GM06990 (cell line): ENCODE results near the gene B2M.
"Not testable (repeated sequence)": the region's sequence is repeated elsewhere in the genome, so short reads cannot be mapped to it uniquely, and the experiment has no call there.

Experiments used
- DNase-seq: peaks from one replicate; pipeline ENCODE4 v3.0.0-alpha.2; 2011; ENCODE audit not compliant: insufficient read length; ENCODE audit errors: extremely low read depth
- H3K27me3 ChIP-seq: replicated peaks from 2 replicates; pipeline ENCODE4 v1.6.0; 2011; ENCODE audit warnings: low read length; ENCODE audit not compliant: control insufficient read depth, insufficient read depth
- H3K36me3 ChIP-seq: 2 replicates; pipeline ENCODE4 v1.5.1; 2011; ENCODE audit warnings: low read length; ENCODE audit not compliant: control insufficient read depth, insufficient read depth
- H3K4me3 ChIP-seq: replicated peaks from 2 replicates; pipeline ENCODE4 v1.5.1; 2011; ENCODE audit warnings: low read depth, mild to moderate bottlenecking, control low read depth, low read length
- CTCF ChIP-seq: IDR thresholded peaks from 2 replicates; pipeline ENCODE4 v1.5.1; 2011; ENCODE audit warnings: low read length, control low read depth, mild to moderate bottlenecking, inconsistent platforms; ENCODE audit not compliant: insufficient read depth, poor library complexity, severe bottlenecking

The B2M gene

GRCh38 chr15:44694416-44694815 is 16.9 kb upstream of the B2M start:
- no peak for TF ChIP-seq CTCF
- DNase-seq: no peak
- no peak overlapping the region for H3K4me3 ChIP-seq
- H3K36me3 ChIP-seq: no peaks in the 10 kb centered on the region; the same call in 1 of the 2 replicates
- H3K27me3 ChIP-seq: no peaks in the 10 kb centered on the region

- Histone ChIP-seq H3K4me3 (no peak overlapping the region), H3K27me3 (no peaks in the 10 kb centered on the region), H3K36me3 (no peaks in the 10 kb centered on the region; the same call in 1 of the 2 replicates)
- DNase-seq: no peak
- no peak for TF ChIP-seq CTCF
Measured at GRCh38 chr15:44695294-44695693, 16.0 kb upstream of the B2M start.

GRCh38 chr15:44697014-44697413 is 14.3 kb upstream of the B2M start:
- no peak overlapping the region for H3K4me3 ChIP-seq
- TF ChIP-seq CTCF: no peak
- DNase-seq: no peak
- H3K36me3 ChIP-seq: no peaks in the 10 kb centered on the region; the same call in 1 of the 2 replicates
- H3K27me3 ChIP-seq: no peaks in the 10 kb centered on the region

- no peaks in the 10 kb centered on the region; the same call in 1 of the 2 replicates for H3K36me3 ChIP-seq
- no peak for DNase-seq
- no peaks in the 10 kb centered on the region for H3K27me3 ChIP-seq
- TF ChIP-seq CTCF: no peak
- H3K4me3 ChIP-seq: no peak overlapping the region
Measured at GRCh38 chr15:44698641-44699040, 12.7 kb upstream of the B2M start.

- not testable (repeated sequence) for H3K27me3 ChIP-seq, DNase-seq, H3K4me3 ChIP-seq, H3K36me3 ChIP-seq
Measured at GRCh38 chr15:44700676-44701075, 10.6 kb upstream of the B2M start.

- Histone ChIP-seq H3K4me3 (no peak overlapping the region), H3K27me3 (no peaks in the 10 kb centered on the region), H3K36me3 (peaks cover 3% of the 10 kb centered on the region)
- DNase-seq: no peak
- TF ChIP-seq CTCF: no peak
Measured at GRCh38 chr15:44705986-44706385, 5.3 kb upstream of the B2M start.
